Measurements from ENCODE around the gene DAPK1.

GRCh38 chr9:87682085-87682484, 184.4 kb downstream of the DAPK1 start:
- TF ChIP-seq EZH2 (IDR thresholded peaks at IDR 0.05; ENCODE audit: borderline replicate concordance, low read length) = no peak
- TF ChIP-seq, protein P1, sequence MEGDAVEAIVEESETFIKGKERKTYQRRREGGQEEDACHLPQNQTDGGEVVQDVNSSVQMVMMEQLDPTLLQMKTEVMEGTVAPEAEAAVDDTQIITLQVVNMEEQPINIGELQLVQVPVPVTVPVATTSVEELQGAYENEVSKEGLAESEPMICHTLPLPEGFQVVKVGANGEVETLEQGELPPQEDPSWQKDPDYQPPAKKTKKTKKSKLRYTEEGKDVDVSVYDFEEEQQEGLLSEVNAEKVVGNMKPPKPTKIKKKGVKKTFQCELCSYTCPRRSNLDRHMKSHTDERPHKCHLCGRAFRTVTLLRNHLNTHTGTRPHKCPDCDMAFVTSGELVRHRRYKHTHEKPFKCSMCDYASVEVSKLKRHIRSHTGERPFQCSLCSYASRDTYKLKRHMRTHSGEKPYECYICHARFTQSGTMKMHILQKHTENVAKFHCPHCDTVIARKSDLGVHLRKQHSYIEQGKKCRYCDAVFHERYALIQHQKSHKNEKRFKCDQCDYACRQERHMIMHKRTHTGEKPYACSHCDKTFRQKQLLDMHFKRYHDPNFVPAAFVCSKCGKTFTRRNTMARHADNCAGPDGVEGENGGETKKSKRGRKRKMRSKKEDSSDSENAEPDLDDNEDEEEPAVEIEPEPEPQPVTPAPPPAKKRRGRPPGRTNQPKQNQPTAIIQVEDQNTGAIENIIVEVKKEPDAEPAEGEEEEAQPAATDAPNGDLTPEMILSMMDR (IDR thresholded peaks at IDR 0.05; ENCODE audit: low read length) = no peak

Measured in OCI-LY1 (cell line).